ENCODE results near the gene TRPM4.

TRPM4 gene

GRCh38 chr19:49241769-49242168 is 84.2 kb downstream of the TRPM4 start:
- DNase-seq: no peak

- no peak for DNase-seq
These were observed 85.5 kb downstream of the TRPM4 start for GRCh38 chr19:49243129-49243528.

- DNase-seq: no peak
These were observed 86.1 kb downstream of the TRPM4 start for GRCh38 chr19:49243726-49244125.

- no peak for DNase-seq
These were observed 86.7 kb downstream of the TRPM4 start for GRCh38 chr19:49244256-49244655.

- DNase-seq: no peak
These were observed 90.1 kb downstream of the TRPM4 start for GRCh38 chr19:49247676-49248075.

- DNase-seq: no peak
These were observed 92.3 kb downstream of the TRPM4 start for GRCh38 chr19:49249933-49250332.

GRCh38 chr19:49255674-49256073 is 98.1 kb downstream of the TRPM4 start:
- no peak for DNase-seq

GRCh38 chr19:49256691-49257090 is 99.1 kb downstream of the TRPM4 start:
- DNase-seq: no peak

All from NCI-H345 (cell line).